HL-60 (cell line): ENCODE results near the gene MID1.

Experiments used
- CTCF ChIP-seq: IDR thresholded peaks from one replicate; pipeline ENCODE4 v1.5.1; 2011; ENCODE audit warnings: low read length, control low read depth, inconsistent platforms; ENCODE audit not compliant: insufficient read depth
- GABPA ChIP-seq: IDR thresholded peaks from 2 replicates; pipeline ENCODE4 v1.6.1; 2012; ENCODE audit warnings: low read depth
- POLR2AphosphoS5 ChIP-seq: IDR thresholded peaks from 2 replicates; pipeline ENCODE4 v1.6.1; 2012; ENCODE audit warnings: low read depth
- TF ChIP-seq, protein P1 (sequence below): IDR thresholded peaks from 2 replicates; pipeline ENCODE4 v1.6.1; 2012; ENCODE audit warnings: low read depth; ENCODE audit not compliant: insufficient replicate concordance

DNA sequence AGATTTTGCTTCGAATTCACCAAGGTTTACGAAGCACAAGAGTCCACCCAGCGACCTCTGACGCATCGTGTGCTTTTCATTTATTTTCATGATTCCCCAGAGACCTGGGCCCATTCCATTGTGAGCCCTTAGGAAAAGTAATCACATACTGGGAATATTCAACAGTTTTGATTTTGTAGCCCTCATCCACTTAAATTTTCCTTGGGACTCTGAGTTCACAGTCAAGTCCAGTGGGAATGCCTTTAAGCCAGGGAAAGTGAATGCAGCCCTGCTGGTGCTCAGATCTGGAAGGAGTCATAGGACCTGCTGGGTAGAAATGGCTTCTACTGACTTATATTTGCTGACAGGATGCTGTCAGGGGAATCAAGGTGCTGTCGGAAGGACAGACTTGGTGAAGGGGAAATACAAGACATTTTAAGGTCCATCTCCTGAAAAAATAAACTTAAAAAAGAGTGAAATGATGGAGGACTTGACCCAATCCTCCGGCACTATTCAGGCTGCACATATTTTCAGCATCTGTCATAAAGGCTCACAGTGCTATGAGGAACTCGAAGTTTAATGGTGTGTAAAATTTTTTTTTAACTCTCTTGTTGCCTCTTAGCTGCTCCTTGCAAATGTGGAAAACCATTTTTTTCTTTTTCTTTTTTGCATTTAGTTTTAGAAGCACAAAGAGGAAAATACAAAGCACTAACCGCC is 204.9 kb downstream of the MID1 start:
- TF ChIP-seq CTCF (no peak), POLR2AphosphoS5 (no peak), GABPA (no peak)
- TF ChIP-seq, protein P1, sequence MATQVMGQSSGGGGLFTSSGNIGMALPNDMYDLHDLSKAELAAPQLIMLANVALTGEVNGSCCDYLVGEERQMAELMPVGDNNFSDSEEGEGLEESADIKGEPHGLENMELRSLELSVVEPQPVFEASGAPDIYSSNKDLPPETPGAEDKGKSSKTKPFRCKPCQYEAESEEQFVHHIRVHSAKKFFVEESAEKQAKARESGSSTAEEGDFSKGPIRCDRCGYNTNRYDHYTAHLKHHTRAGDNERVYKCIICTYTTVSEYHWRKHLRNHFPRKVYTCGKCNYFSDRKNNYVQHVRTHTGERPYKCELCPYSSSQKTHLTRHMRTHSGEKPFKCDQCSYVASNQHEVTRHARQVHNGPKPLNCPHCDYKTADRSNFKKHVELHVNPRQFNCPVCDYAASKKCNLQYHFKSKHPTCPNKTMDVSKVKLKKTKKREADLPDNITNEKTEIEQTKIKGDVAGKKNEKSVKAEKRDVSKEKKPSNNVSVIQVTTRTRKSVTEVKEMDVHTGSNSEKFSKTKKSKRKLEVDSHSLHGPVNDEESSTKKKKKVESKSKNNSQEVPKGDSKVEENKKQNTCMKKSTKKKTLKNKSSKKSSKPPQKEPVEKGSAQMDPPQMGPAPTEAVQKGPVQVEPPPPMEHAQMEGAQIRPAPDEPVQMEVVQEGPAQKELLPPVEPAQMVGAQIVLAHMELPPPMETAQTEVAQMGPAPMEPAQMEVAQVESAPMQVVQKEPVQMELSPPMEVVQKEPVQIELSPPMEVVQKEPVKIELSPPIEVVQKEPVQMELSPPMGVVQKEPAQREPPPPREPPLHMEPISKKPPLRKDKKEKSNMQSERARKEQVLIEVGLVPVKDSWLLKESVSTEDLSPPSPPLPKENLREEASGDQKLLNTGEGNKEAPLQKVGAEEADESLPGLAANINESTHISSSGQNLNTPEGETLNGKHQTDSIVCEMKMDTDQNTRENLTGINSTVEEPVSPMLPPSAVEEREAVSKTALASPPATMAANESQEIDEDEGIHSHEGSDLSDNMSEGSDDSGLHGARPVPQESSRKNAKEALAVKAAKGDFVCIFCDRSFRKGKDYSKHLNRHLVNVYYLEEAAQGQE, result no peak
